ENCODE results near the gene PPID.
"Not testable (repeated sequence)": the region's sequence is repeated elsewhere in the genome, so short reads cannot be mapped to it uniquely, and the experiment has no call there.

PPID gene

DNA sequence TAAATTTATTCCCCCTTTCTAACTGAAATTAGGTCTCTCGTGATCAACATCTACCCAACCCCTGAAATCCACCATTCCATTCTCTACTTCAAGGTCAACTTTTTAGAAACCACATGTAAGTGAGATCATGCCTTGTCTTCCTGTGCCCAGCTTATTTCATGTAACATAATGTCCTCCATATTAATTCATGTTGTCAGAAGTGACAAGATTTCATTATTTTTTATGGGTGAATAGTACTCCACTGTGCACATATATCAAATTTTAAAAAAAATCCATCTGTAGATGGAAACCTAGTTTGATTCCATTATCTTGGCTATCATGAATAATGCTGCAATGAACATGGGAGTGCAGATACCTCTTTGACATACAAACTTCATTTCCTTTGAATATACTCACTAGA is 1.5 kb downstream of the PPID start:
- in situ Hi-C loops (cut with HindIII; ENCODE audit: low sequenced_read_pairs), result loop anchor here (25.0 kb wide), 1 partner anchor 466 kb away; no protein-coding TSS in a partner anchor
- no peak overlapping the region for H3K4me3 ChIP-seq (ENCODE audit: low read depth, low read length)
- DNase-seq (ENCODE audit: low read depth), result no peak
- TF ChIP-seq, protein P1, sequence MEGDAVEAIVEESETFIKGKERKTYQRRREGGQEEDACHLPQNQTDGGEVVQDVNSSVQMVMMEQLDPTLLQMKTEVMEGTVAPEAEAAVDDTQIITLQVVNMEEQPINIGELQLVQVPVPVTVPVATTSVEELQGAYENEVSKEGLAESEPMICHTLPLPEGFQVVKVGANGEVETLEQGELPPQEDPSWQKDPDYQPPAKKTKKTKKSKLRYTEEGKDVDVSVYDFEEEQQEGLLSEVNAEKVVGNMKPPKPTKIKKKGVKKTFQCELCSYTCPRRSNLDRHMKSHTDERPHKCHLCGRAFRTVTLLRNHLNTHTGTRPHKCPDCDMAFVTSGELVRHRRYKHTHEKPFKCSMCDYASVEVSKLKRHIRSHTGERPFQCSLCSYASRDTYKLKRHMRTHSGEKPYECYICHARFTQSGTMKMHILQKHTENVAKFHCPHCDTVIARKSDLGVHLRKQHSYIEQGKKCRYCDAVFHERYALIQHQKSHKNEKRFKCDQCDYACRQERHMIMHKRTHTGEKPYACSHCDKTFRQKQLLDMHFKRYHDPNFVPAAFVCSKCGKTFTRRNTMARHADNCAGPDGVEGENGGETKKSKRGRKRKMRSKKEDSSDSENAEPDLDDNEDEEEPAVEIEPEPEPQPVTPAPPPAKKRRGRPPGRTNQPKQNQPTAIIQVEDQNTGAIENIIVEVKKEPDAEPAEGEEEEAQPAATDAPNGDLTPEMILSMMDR (IDR thresholded peaks at IDR 0.05; ENCODE audit: low read depth, low read length, missing control alignments), result no peak

DNA sequence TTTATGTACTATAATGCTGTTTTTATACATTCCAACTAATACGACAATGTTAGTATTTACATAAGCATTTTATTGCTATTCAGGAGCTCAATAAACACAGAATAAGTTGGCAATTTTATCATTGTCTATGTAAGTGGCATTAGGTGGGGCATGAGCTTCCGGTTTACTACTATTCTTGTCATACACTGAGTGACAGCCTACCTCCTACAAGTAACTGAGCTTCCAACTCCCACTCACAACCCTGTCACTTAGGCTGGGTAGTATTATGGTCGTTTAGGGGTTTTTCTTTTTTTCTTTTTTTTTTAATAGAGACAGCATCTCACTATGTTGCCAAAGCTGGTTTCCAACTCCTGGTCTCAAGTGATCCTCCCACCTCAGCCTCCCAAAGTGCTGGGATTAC is 7.4 kb downstream of the PPID start:
- DNase-seq (ENCODE audit: low read depth), result no peak
- in situ Hi-C loops (cut with HindIII; ENCODE audit: low sequenced_read_pairs), result loop anchor here (25.0 kb wide), 1 partner anchor 471 kb away; no protein-coding TSS in a partner anchor
- no peak overlapping the region for H3K4me3 ChIP-seq (ENCODE audit: low read depth, low read length)
- TF ChIP-seq, protein P1 (IDR thresholded peaks at IDR 0.05; ENCODE audit: low read depth, low read length, missing control alignments), result no peak

DNA sequence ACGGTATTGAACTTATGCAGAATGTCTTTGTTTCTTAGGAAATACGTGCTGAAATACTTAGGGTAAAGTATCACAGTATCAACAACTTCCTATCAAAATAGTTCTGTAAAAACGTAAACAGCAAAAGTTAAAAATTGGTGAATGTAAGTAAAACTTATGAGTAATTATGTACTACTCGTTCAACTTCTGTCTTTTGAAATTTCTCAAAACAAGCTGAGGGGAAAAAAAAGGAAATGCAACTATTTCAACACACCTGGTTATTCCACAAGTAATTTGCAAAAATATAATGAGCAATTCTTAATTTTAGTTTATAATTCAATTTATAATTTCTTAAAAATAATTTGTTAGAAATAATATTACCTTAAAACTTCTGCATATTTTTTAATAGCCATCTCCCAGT is 8.3 kb downstream of the PPID start:
- no peak for DNase-seq (ENCODE audit: low read depth)
- in situ Hi-C loops (cut with HindIII; ENCODE audit: low sequenced_read_pairs), result loop anchor here (25.0 kb wide), 1 partner anchor 472 kb away; no protein-coding TSS in a partner anchor
- TF ChIP-seq, protein P1 (IDR thresholded peaks at IDR 0.05; ENCODE audit: low read depth, low read length, missing control alignments), result no peak
- H3K4me3 ChIP-seq (ENCODE audit: low read depth, low read length), result no peak overlapping the region

DNA sequence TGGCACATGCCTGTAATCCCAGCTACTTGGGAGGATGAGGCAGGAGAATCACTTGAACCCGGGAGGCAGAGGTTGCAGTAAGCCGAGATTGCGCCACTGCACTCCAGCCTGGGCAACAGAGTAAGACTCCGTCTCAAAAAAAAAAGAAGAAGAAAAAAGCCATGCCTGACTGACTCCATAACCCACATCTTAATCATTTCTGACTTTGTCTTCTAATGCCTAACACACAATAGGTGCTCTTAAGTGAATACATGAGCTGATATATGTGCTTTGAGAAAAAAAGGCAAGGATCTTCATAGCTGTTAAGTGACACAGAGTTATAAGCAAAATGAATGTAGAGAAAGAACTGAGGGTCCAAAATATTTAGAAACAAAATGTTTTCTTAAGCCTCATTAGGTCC is 10.6 kb downstream of the PPID start:
- in situ Hi-C loops (cut with HindIII; ENCODE audit: low sequenced_read_pairs), result loop anchor here (25.0 kb wide), 1 partner anchor 475 kb away; no protein-coding TSS in a partner anchor
- not testable (repeated sequence) for DNase-seq (ENCODE audit: low read depth); H3K4me3 ChIP-seq (ENCODE audit: low read depth, low read length)

DNA sequence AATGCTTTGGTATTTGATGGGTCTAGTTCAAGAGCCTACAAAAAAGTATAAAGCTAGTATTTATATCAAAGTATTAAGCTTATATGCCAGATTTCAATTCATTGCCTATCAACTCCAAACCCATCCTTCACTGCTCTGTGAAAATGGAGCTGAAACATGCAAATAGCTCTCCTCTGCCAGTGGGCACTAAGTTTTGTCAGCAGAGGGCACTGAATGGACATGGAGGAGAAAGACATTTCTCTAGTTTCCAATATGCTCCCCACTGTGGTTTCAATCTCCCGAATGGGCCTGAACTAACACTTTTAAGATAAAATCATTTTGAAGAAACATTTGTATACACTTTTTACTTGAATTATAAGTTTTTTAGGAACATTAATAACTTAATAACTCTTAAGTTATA is 12.4 kb downstream of the PPID start:
- in situ Hi-C loops (cut with HindIII; ENCODE audit: low sequenced_read_pairs), result loop anchor here (25.0 kb wide), 1 partner anchor 476 kb away; no protein-coding TSS in a partner anchor
- TF ChIP-seq, protein P1 (IDR thresholded peaks at IDR 0.05; ENCODE audit: low read depth, low read length, missing control alignments), result peak; percentile 42
- no peak for DNase-seq (ENCODE audit: low read depth)
- H3K4me3 ChIP-seq (ENCODE audit: low read depth, low read length), result no peak overlapping the region

DNA sequence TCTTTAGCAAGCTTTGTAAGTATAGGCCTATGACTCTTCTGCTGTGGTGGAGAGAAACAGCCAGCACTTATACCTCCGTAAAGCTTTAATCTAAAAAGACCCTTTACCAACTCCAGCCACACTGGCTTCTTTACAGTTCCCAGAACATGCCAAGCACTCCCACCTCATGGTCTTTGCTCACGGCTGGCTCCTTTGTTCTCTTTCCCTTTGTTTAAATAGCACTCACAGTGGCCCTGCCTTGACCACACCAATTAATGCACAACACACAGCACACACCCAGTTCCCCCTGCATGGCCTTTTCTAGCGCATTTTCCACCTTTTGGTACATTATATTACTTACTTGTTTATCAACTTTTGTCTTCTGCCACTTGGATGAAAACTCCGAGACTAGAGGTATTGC is 18.9 kb downstream of the PPID start:
- no peak overlapping the region for H3K4me3 ChIP-seq (ENCODE audit: low read depth, low read length)
- no peak for DNase-seq (ENCODE audit: low read depth)
- TF ChIP-seq, protein P1 (IDR thresholded peaks at IDR 0.05; ENCODE audit: low read depth, low read length, missing control alignments), result no peak
- in situ Hi-C loops (cut with HindIII; ENCODE audit: low sequenced_read_pairs), result loop anchor here (25.0 kb wide), 1 partner anchor 483 kb away; no protein-coding TSS in a partner anchor

DNA sequence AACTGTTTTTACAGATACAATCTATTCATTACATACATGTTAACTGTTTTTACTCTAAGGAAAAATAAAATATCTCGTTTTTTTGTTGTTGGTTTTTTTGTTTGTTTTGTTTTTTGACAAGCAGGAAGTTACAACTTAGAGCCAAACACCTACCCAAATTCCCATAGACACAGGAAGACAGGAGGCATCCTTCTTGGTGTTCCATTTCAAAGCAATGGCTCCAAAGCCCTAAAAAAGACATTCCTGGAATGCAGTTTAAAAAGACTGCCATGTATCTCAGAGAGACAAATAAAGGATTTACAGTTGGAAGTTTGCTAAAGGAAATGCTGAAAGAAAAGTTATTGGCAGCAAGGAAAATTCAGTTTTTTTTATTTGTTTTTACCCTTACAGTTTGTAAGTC is 34.4 kb downstream of the PPID start:
- TF ChIP-seq, protein P1 (IDR thresholded peaks at IDR 0.05; ENCODE audit: low read depth, low read length, missing control alignments), result no peak
- no peak for DNase-seq (ENCODE audit: low read depth)
- H3K4me3 ChIP-seq (ENCODE audit: low read depth, low read length), result no peak overlapping the region
- in situ Hi-C loops (cut with HindIII; ENCODE audit: low sequenced_read_pairs), result no loop called here
